GM21367 (cell line): ENCODE measurements around the gene RBBP5.

Source experiments
- ATAC-seq: cut with Tn5 transposase; IDR thresholded peaks from one replicate; pipeline ENCODE4 v1.9.1; 2021; ENCODE audit not compliant: unreplicated experiment

The RBBP5 gene

GRCh38 chr1:205129447-205130029 is 7.8 kb upstream of the RBBP5 start:
- no peak for ATAC-seq

- ATAC-seq = no peak
These were observed 6.3 kb upstream of the RBBP5 start for GRCh38 chr1:205128050-205128449.

GRCh38 chr1:205127646-205128045 is 5.9 kb upstream of the RBBP5 start:
- no peak for ATAC-seq

GRCh38 chr1:205124726-205125125 is 2.9 kb upstream of the RBBP5 start:
- ATAC-seq = no peak

GRCh38 chr1:205122489-205122882 is 708 bp upstream of the RBBP5 start:
- ATAC-seq = no peak

- no peak for ATAC-seq
These were observed 3.0 kb downstream of the RBBP5 start for GRCh38 chr1:205118752-205119151.

GRCh38 chr1:205111354-205111753 is 10.4 kb downstream of the RBBP5 start:
- no peak for ATAC-seq

GRCh38 chr1:205109711-205110110 is 12.1 kb downstream of the RBBP5 start:
- no peak for ATAC-seq

- no peak for ATAC-seq
These were observed 12.5 kb downstream of the RBBP5 start for GRCh38 chr1:205109269-205109668.

GRCh38 chr1:205108464-205108863 is 13.3 kb downstream of the RBBP5 start:
- no peak for ATAC-seq

GRCh38 chr1:205107327-205107726 is 14.5 kb downstream of the RBBP5 start:
- no peak for ATAC-seq

- ATAC-seq = no peak
These were observed 19.4 kb downstream of the RBBP5 start for GRCh38 chr1:205102404-205102803.

GRCh38 chr1:205098242-205098641 is 23.5 kb downstream of the RBBP5 start:
- ATAC-seq = no peak

- no peak for ATAC-seq
These were observed 26.4 kb downstream of the RBBP5 start for GRCh38 chr1:205095422-205095821.

GRCh38 chr1:205091043-205091740 is 30.6 kb downstream of the RBBP5 start:
- ATAC-seq = no peak

- ATAC-seq = no peak
These were observed 33.4 kb downstream of the RBBP5 start for GRCh38 chr1:205088341-205088740.

- ATAC-seq = no peak
These were observed 37.4 kb downstream of the RBBP5 start, which contains the start of gene TMEM81 for GRCh38 chr1:205084360-205084759. TMEM81 (minus strand) TSS chr1:205084460; CDS start chr1:205084320, 140 bp downstream.

- ATAC-seq = no peak
These were observed 39.3 kb downstream of the RBBP5 start for GRCh38 chr1:205082431-205082830.

- no peak for ATAC-seq
These were observed 43.9 kb downstream of the RBBP5 start for GRCh38 chr1:205077934-205078311.

- no peak for ATAC-seq
These were observed 44.4 kb downstream of the RBBP5 start for GRCh38 chr1:205077158-205077933.

- ATAC-seq = no peak
These were observed 45.5 kb downstream of the RBBP5 start for GRCh38 chr1:205076245-205076761.

GRCh38 chr1:205075642-205076155 is 46.1 kb downstream of the RBBP5 start:
- ATAC-seq = no peak
